Esophagus muscularis mucosa (tissue), 4 donors: ENCODE measurements around the gene TFIP11. TPM values are rescaled to one million over a fixed set of nuclear protein-coding genes. Genes with fewer than 3 reads are reported as not detected.

Source experiments
- DNase-seq: peaks from one replicate; pipeline ENCODE4 v3.0.0-alpha.2; 2017; ENCODE audit errors: extremely low spot score
- H3K27ac ChIP-seq, 4 donors: fragments of 200-600 bp; sonication (generic); replicated peaks in 1 of 4; 1 replicate in 3 of 4; 2 replicates in 1 of 4; pipeline ENCODE4 v1.5.1; 2016 to 2019; ENCODE audit warnings: mild to moderate bottlenecking in 1 of 4
- H3K27me3 ChIP-seq, 4 donors: fragments of 200-600 bp; sonication (generic); one replicate each; pipeline versions ENCODE4 v1.5.1 to v1.6.0; 2016 to 2019
- H3K36me3 ChIP-seq, 4 donors: fragments of 200-600 bp; sonication (generic); one replicate each; pipeline ENCODE4 v1.5.1; 2016 to 2019
- H3K4me1 ChIP-seq, 4 donors: fragments of 200-600 bp; sonication (generic); one replicate each; pipeline ENCODE4 v1.5.1; 2016 to 2019
- H3K4me3 ChIP-seq, 4 donors: fragments of 200-600 bp; sonication (generic); 1 replicate in 2 of 4; 2 replicates in 2 of 4; pipeline ENCODE4 v1.5.1; 2016 to 2019; ENCODE audit warnings: mild to moderate bottlenecking in 4 of 4, moderate library complexity in 1 of 4
- H3K9me3 ChIP-seq, 4 donors: fragments of 200-600 bp; sonication (generic); 1 replicate in 3 of 4; 2 replicates in 1 of 4; pipeline ENCODE4 v1.5.1; 2016 to 2019
- EP300 ChIP-seq: sonication (generic); formaldehyde crosslinking; IDR thresholded peaks from one replicate; pipeline ENCODE4 v1.6.1; 2017; ENCODE audit warnings: antibody characterized with exemption
- POLR2A ChIP-seq: fragments of 450-650 bp; IDR thresholded peaks from one replicate; pipeline ENCODE4 v1.6.1; 2017; ENCODE audit warnings: antibody characterized with exemption, moderate library complexity, mild to moderate bottlenecking, low read depth
- POLR2AphosphoS5 ChIP-seq, 2 donors: sonication (generic); formaldehyde crosslinking; IDR thresholded peaks; one replicate each; pipeline ENCODE4 v1.6.1; 2017; ENCODE audit warnings: antibody characterized with exemption in 2 of 2
- WGBS: methylation state at CpG from one replicate; pipeline ENCODE4 v1.1.5; 2018; 5-methylcytosine and 5-hydroxymethylcytosine counted together
- intact Hi-C: fragments of 100-400 bp; cut with DNase I; formaldehyde crosslinking; loops from one replicate; pipeline ENCODE4 v1.15.1; 2023
- total RNA-seq, 4 donors: library from RNA; depleted of rRNA; stranded (reverse); fragments of >200 nt; gene quantifications; one replicate each; pipeline versions ENCODE4 v1.1.0 to v1.2.1, GENCODE V29; 2016
- TF ChIP-seq, protein P1 (sequence below), 3 experiments: fragments of 200-600 bp in 2 of 3; fragments of 450-650 bp in 1 of 3; sonication (generic) in 2 of 3; IDR thresholded peaks; one replicate each; pipeline ENCODE4 v1.5.1; 2017 to 2019; ENCODE audit warnings: antibody characterized with exemption in 3 of 3, mild to moderate bottlenecking in 2 of 3, moderate library complexity in 1 of 3

The TFIP11 gene
- total RNA-seq, 4 donors from 2014 or later = 17.9 to 23.5 (median 20.4) TPM

GRCh38 chr22:26450453-26451185 lies 61.7 kb downstream of the TFIP11 start:
- Histone ChIP-seq H3K9me3 (no peaks in the 10 kb centered on the region), H3K27me3 (no peaks in the 10 kb centered on the region), H3K4me1 (peaks cover 0 to 17% (median 9%) of the 10 kb centered on the region in 4 donors), H3K27ac (no peak overlapping the region), H3K36me3 (peaks cover 18 to 49% (median 47%) of the 10 kb centered on the region in 4 donors), H3K4me3 (no peak overlapping the region)
- TF ChIP-seq EP300 (no peak), POLR2AphosphoS5 (IDR thresholded peaks at IDR 0.05) (no peak), POLR2A (no peak)
- TF ChIP-seq, protein P1, sequence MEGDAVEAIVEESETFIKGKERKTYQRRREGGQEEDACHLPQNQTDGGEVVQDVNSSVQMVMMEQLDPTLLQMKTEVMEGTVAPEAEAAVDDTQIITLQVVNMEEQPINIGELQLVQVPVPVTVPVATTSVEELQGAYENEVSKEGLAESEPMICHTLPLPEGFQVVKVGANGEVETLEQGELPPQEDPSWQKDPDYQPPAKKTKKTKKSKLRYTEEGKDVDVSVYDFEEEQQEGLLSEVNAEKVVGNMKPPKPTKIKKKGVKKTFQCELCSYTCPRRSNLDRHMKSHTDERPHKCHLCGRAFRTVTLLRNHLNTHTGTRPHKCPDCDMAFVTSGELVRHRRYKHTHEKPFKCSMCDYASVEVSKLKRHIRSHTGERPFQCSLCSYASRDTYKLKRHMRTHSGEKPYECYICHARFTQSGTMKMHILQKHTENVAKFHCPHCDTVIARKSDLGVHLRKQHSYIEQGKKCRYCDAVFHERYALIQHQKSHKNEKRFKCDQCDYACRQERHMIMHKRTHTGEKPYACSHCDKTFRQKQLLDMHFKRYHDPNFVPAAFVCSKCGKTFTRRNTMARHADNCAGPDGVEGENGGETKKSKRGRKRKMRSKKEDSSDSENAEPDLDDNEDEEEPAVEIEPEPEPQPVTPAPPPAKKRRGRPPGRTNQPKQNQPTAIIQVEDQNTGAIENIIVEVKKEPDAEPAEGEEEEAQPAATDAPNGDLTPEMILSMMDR (IDR thresholded peaks at IDR 0.05) = no peak
- WGBS = 92% methylated on average over 9 of the region's 9 CpGs
- no peak for DNase-seq
- intact Hi-C loops = no loop called here

GRCh38 chr22:26448941-26449340 lies 63.3 kb downstream of the TFIP11 start:
- no peak for DNase-seq
- intact Hi-C loops = no loop called here
- TF ChIP-seq, protein P1 (IDR thresholded peaks at IDR 0.05) = no peak
- no peak for TF ChIP-seq EP300
- Histone ChIP-seq H3K36me3 (peaks cover 15 to 42% (median 40%) of the 10 kb centered on the region in 4 donors), H3K4me3 (no peak overlapping the region), H3K27me3 (no peaks in the 10 kb centered on the region), H3K4me1 (peaks cover 0 to 17% (median 9%) of the 10 kb centered on the region in 4 donors), H3K27ac (no peak overlapping the region), H3K9me3 (no peaks in the 10 kb centered on the region)
- 76% methylated on average over 5 of the region's 6 CpGs for WGBS

DNA sequence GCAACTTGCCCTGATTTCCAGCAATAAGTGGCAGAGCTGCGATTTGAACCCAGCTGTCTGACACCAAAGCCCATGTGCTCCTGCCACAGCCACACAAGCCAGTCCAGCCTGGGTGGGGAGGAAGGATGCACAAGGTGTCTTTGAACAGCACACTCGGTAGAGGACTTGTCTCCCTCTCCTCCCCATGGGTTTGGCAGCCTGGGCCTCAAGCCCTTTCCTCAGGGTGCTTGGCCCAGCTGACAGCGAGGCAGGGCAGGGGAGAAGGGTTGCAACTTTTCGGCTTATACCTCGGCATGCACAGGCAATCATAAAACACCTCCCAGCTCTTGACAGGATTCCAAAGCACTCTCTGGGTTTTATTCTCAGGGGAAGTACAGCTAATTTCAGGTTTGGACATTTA lies 63.9 kb downstream of the TFIP11 start:
- no peak for DNase-seq
- intact Hi-C loops = no loop called here
- Histone ChIP-seq H3K27me3 (no peaks in the 10 kb centered on the region), H3K4me1 (peaks cover 0 to 17% (median 9%) of the 10 kb centered on the region in 4 donors), H3K9me3 (no peaks in the 10 kb centered on the region), H3K4me3 (no peak overlapping the region), H3K27ac (no peak overlapping the region), H3K36me3 (peaks cover 9 to 36% (median 34%) of the 10 kb centered on the region in 4 donors)
- WGBS = 66% methylated on average over 5 of the region's 5 CpGs
- TF ChIP-seq EP300 (no peak), POLR2AphosphoS5 (IDR thresholded peaks at IDR 0.05) (no peak), POLR2A (no peak)
- TF ChIP-seq, protein P1 (IDR thresholded peaks at IDR 0.05) = no peak

DNA sequence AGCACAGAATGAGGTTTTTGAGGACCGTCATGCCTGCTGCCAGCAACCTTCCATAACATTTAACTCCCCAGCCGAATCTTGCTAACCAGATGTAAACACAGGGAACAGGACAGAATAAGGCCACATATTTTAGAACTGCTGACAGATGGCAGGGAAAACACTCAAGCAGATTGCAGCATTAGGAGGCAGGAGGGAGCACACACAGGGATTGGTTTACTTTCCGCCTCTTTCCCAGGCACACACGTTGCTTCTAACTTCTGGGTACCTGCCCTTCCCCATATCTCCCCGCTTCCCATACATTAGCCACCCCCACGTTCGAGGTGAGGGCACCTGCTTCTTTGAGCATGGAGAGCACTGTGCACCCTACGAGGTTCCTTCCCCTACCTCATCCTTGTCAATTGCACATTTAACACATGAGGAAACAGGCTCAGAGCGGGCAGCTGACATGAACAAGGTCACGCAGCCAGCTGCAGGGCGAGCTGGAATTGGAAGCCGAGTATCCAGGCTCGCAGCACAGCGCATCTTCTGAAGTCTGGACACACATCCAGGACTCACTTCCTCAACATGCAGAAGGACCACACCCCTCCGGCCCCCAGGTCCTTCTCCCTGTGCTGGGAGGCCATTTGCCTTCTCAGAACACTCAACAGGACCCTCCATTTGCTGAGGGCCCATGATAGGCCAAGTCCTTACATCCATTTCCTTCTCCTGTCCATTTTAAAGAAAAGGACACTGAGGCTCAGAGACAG lies 64.5 kb downstream of the TFIP11 start:
- Histone ChIP-seq H3K4me1 (peaks cover 0 to 17% (median 9%) of the 10 kb centered on the region in 4 donors), H3K36me3 (peaks cover 4 to 30% (median 28%) of the 10 kb centered on the region in 4 donors), H3K27me3 (no peaks in the 10 kb centered on the region), H3K27ac (peak overlapping the region in 1 of 4 donors; percentile 33), H3K9me3 (no peaks in the 10 kb centered on the region), H3K4me3 (no peak overlapping the region)
- no peak for DNase-seq
- 62% methylated on average over 15 of the region's 15 CpGs for whole genome bisulfite sequencing
- intact Hi-C loops = no loop called here
- no peak for TF ChIP-seq EP300

GRCh38 chr22:26446808-26447515 lies 65.3 kb downstream of the TFIP11 start:
- 76% methylated on average over 17 of the region's 17 CpGs for WGBS
- TF ChIP-seq POLR2AphosphoS5 (IDR thresholded peaks at IDR 0.05) (no peak), POLR2A (no peak), EP300 (no peak)
- TF ChIP-seq, protein P1 (IDR thresholded peaks at IDR 0.05) = no peak
- intact Hi-C loops = no loop called here

More at GRCh38 chr22:26446808-26447515, 65.3 kb downstream of the TFIP11 start:
- Histone ChIP-seq H3K27me3 (no peaks in the 10 kb centered on the region), H3K4me3 (no peak overlapping the region), H3K27ac (no peak overlapping the region), H3K9me3 (no peaks in the 10 kb centered on the region), H3K4me1 (peaks cover 0 to 17% (median 9%) of the 10 kb centered on the region in 4 donors), H3K36me3 (peaks cover 0 to 22% (median 20%) of the 10 kb centered on the region in 4 donors)
- DNase-seq = no peak
